ENCODE results near the gene LRRK1.

- TF ChIP-seq CTCF (IDR thresholded peaks at IDR 0.05; ENCODE audit: borderline replicate concordance, extremely low read depth, low read length, poor library complexity, severe bottlenecking), result no peak
- TF ChIP-seq EZH2 (IDR thresholded peaks at IDR 0.05; ENCODE audit: borderline replicate concordance, low read depth, low read length, severe bottlenecking), result no peak
Observed at GRCh38 chr15:101053261-101053660, 134.1 kb downstream of the LRRK1 start.
